Measurements from ENCODE around the gene DACT3.

The DACT3 gene

DNA sequence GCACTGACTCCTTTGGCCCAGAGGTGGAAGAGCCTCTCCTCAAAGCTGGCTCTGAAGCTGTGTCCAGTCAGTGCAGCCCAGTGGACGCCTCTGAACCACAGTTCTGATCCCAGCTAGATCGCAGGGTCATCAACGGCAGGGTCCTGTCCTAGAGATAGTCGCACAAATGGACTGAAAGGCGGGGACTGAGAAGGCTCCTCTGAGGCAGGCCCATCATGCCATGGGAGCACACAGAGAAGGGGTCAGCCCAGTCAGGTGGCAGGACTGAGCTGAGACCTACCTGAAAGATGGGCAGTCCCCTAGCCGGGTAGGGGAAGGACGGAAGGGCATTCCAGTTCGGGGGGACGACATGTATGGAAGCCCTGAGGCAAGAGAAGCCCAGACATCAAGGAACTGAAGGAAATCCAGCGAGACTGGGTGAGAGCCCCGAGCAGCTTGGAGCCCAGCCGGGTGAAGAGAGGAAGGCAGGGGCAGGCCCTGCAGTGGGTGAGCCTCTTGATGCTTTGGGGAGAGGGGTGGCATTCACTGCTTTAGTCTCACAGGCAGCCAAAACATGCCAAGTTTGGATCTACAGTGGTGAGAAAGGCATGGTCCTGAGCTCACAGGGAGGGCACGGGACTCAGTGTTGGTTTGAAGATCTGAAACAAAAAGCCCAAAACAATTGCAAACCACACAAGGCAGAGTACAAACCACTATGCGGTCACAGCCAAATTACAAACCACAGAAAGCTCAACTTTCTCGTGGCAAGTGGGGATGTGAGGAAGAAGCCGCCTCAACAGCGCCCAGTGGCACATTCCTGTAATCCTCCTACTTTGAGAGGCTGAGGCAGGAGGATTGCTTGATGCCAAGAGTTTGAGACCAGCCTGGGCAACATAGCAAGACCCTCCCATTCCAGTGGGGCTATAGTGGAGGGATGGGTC lies 49.9 kb downstream of the DACT3 start:
- TF ChIP-seq, protein P1, sequence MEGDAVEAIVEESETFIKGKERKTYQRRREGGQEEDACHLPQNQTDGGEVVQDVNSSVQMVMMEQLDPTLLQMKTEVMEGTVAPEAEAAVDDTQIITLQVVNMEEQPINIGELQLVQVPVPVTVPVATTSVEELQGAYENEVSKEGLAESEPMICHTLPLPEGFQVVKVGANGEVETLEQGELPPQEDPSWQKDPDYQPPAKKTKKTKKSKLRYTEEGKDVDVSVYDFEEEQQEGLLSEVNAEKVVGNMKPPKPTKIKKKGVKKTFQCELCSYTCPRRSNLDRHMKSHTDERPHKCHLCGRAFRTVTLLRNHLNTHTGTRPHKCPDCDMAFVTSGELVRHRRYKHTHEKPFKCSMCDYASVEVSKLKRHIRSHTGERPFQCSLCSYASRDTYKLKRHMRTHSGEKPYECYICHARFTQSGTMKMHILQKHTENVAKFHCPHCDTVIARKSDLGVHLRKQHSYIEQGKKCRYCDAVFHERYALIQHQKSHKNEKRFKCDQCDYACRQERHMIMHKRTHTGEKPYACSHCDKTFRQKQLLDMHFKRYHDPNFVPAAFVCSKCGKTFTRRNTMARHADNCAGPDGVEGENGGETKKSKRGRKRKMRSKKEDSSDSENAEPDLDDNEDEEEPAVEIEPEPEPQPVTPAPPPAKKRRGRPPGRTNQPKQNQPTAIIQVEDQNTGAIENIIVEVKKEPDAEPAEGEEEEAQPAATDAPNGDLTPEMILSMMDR (IDR thresholded peaks at IDR 0.05; ENCODE audit: insufficient read depth, low read length, missing control alignments), result no peak
- POLR2A ChIA-PET, result interaction anchor here (0.8 to 2.0 kb wide), 4 partner anchors 9 to 50 kb away, joined by 3 to 6 read pairs (median 5); partner anchors contain the start of gene DACT3
- CTCF ChIA-PET, result interaction anchor here (1.0 to 19.1 kb wide), 11 partner anchors 9 to 147 kb away, joined by 3 to 685 read pairs (median 5); partner anchors contain the start of genes CALM3, DACT3 and PTGIR
- no peak overlapping the region for H3K4me3 ChIP-seq (ENCODE audit: low read depth, low read length)
- DNase-seq (ENCODE audit: low read depth, low spot score), result no peak

DNA sequence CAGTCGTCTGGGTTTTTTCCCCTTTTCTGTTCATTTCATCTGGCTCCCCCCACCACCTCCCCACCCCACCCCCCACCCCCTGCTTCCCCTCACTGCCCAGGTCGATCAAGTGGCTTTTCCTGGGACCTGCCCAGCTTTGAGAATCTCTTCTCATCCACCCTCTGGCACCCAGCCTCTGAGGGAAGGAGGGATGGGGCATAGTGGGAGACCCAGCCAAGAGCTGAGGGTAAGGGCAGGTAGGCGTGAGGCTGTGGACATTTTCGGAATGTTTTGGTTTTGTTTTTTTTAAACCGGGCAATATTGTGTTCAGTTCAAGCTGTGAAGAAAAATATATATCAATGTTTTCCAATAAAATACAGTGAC lies 50.6 kb downstream of the DACT3 start:
- H3K4me3 ChIP-seq (ENCODE audit: low read depth, low read length), result no peak overlapping the region
- no peak for DNase-seq (ENCODE audit: low read depth, low spot score)
- TF ChIP-seq, protein P1 (IDR thresholded peaks at IDR 0.05; ENCODE audit: insufficient read depth, low read length, missing control alignments), result no peak
- POLR2A ChIA-PET, result interaction anchor here (1.0 kb wide), 1 partner anchor 16 kb away, joined by 4 read pairs; no protein-coding TSS in a partner anchor
- CTCF ChIA-PET, result interaction anchor here (1.0 to 19.1 kb wide), 5 partner anchors 8 to 147 kb away, joined by 3 to 685 read pairs (median 63); partner anchors contain the start of genes CALM3 and DACT3

DNA sequence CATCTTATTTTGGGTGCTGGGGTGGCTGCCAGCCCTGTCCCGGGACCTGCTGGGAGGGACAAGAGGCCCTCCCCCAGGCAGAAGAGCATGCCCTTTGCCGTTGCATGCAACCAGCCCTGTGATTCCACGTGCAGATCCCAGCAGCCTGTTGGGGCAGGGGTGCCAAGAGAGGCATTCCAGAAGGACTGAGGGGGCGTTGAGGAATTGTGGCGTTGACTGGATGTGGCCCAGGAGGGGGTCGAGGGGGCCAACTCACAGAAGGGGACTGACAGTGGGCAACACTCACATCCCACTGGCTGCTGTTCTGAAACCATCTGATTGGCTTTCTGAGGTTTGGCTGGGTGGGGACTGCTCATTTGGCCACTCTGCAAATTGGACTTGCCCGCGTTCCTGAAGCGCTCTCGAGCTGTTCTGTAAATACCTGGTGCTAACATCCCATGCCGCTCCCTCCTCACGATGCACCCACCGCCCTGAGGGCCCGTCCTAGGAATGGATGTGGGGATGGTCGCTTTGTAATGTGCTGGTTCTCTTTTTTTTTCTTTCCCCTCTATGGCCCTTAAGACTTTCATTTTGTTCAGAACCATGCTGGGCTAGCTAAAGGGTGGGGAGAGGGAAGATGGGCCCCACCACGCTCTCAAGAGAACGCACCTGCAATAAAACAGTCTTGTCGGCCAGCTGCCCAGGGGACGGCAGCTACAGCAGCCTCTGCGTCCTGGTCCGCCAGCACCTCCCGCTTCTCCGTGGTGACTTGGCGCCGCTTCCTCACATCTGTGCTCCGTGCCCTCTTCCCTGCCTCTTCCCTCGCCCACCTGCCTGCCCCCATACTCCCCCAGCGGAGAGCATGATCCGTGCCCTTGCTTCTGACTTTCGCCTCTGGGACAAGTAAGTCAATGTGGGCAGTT lies 51.2 kb downstream of the DACT3 start:
- TF ChIP-seq, protein P1 (IDR thresholded peaks at IDR 0.05; ENCODE audit: insufficient read depth, low read length, missing control alignments), result no peak
- POLR2A ChIA-PET, result no interaction called here
- no peak overlapping the region for H3K4me3 ChIP-seq (ENCODE audit: low read depth, low read length)
- no peak for DNase-seq (ENCODE audit: low read depth, low spot score)
- CTCF ChIA-PET, result interaction anchor here (0.8 to 19.1 kb wide), 3 partner anchors 7 to 53 kb away, joined by 3 to 685 read pairs (median 4); partner anchors contain the start of gene DACT3

DNA sequence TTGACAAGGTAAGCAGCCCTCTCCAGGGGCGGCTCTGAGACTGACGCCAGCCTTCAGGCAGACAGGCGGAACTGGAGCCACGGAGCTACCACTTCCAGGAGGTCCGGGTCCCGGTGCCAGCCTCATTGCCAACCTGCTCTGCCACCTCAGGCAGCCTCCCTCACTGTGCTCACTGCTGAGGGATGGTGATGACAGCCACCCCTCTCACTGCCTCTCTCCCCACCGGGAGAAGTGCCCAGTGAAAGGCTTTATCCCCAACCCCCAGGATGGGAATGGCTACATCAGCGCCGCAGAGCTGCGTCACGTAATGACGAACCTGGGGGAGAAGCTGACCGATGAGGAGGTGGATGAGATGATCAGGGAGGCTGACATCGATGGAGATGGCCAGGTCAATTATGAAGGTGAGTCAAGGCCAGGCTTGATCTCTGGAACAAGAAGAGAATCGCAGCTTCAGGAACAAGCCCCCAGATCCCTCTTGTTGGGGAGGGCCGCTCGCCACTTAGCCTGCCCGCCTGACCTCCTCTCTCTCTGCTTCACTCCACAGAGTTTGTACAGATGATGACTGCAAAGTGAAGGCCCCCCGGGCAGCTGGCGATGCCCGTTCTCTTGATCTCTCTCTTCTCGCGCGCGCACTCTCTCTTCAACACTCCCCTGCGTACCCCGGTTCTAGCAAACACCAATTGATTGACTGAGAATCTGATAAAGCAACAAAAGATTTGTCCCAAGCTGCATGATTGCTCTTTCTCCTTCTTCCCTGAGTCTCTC lies 52.2 kb downstream of the DACT3 start:
- no peak overlapping the region for H3K4me3 ChIP-seq (ENCODE audit: low read depth, low read length)
- POLR2A ChIA-PET, result no interaction called here
- DNase-seq (ENCODE audit: low read depth, low spot score), result no peak
- TF ChIP-seq, protein P1 (IDR thresholded peaks at IDR 0.05; ENCODE audit: insufficient read depth, low read length, missing control alignments), result no peak
- CTCF ChIA-PET, result interaction anchor here (0.8 to 19.1 kb wide), 3 partner anchors 8 to 54 kb away, joined by 3 to 685 read pairs (median 4); partner anchors contain the start of gene DACT3

DNA sequence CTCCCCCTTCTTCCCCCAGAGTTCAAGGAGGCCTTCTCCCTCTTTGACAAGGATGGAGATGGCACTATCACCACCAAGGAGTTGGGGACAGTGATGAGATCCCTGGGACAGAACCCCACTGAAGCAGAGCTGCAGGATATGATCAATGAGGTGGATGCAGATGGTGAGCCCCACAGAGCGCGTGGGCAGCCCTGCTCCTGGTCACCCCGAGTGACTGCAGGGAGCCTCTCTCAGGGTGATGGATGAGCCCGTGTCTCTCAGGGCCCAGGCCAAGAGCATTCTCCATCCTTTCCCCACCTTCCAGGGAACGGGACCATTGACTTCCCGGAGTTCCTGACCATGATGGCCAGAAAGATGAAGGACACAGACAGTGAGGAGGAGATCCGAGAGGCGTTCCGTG lies 52.8 kb downstream of the DACT3 start:
- ChIA-PET POLR2A (no interaction called here), CTCF (interaction anchor here (1.5 to 19.1 kb wide), 2 partner anchors 8 to 54 kb away, joined by 4 to 685 read pairs; partner anchors contain the start of gene DACT3)
- no peak for DNase-seq (ENCODE audit: low read depth, low spot score)
- TF ChIP-seq, protein P1 (IDR thresholded peaks at IDR 0.05; ENCODE audit: insufficient read depth, low read length, missing control alignments), result no peak
- no peak overlapping the region for H3K4me3 ChIP-seq (ENCODE audit: low read depth, low read length)
